ENCODE data around the gene MKI67. TPM values are rescaled to one million over a fixed set of nuclear protein-coding genes. Genes with fewer than 3 reads are reported as not detected.
"Not testable (repeated sequence)": the region's sequence is repeated elsewhere in the genome, so short reads cannot be mapped to it uniquely, and the experiment has no call there.

Gene MKI67
- total and polyA plus RNA-seq, 9 of the 15 experiments (the other 6 are each of a cell fraction or from before 2014, with no cell fraction given), result 11.8 to 86.5 (median 36.0) TPM

GRCh38 chr10:128094596-128094995, 31.6 kb downstream of the MKI67 start:
- H3K27ac ChIP-seq (ENCODE audit: extremely low read depth, low read depth, low read length); H3K27me3 ChIP-seq (ENCODE audit: control insufficient read depth in 2 of 2, insufficient read depth in 2 of 2, low read length in 2 of 2); DNase-seq (ENCODE audit: extremely low read depth in 1 of 4, low spot score in 3 of 4); FAIRE-seq; BruUV-seq (replicated peaks); H3K9me3 ChIP-seq (replicated peaks; ENCODE audit: control insufficient read depth, insufficient read depth, low read depth, low read length); H3K4me2 ChIP-seq (ENCODE audit: insufficient read depth, low read length); H3K79me2 ChIP-seq (ENCODE audit: control insufficient read depth, insufficient read depth, low read length); ATAC-seq; H2AFZ ChIP-seq (ENCODE audit: low read depth, low read length); in situ Hi-C loops (cut with MboI); H4K20me1 ChIP-seq (replicated peaks; ENCODE audit: control insufficient read depth, insufficient read depth, low read length); H3K4me1 ChIP-seq (replicated peaks in 1 of 2; ENCODE audit: control insufficient read depth in 2 of 2, insufficient read depth in 2 of 2, low read length in 2 of 2); intact Hi-C loops (cut with micrococcal nuclease); H3K9me1 ChIP-seq (ENCODE audit: control insufficient read depth, insufficient read depth, low read length); H3K4me3 ChIP-seq; H3K9ac ChIP-seq (ENCODE audit: insufficient read depth in 1 of 2, low read depth in 2 of 2, low read length in 2 of 2); CTCF ChIA-PET (ENCODE audit: low intra/inter-chr PET ratio): not testable (repeated sequence)
- POLR2A ChIA-PET, result interaction anchor here (0.7 kb wide), 1 partner anchor 371 kb away, joined by 3 read pairs; no protein-coding TSS in a partner anchor
- H3K36me3 ChIP-seq (ENCODE audit: control insufficient read depth, insufficient read depth, low read length), result peaks cover 26% of the 10 kb centered on the region; the same call in 2 of the 3 replicates
- TF ChIP-seq ZNF121 (CRISPR knock-in tag; conservative IDR thresholded peaks at IDR 0.05), result peak; percentile 39; the same call in 1 of the 2 replicates
- WGBS (ENCODE audit: insufficient coverage, low coverage, missing lambda C conversion rate), result 89% methylated on average over 1 of the region's 4 CpGs

- no TSS peak for BruUV-seq (replicated peaks)
- CTCF ChIA-PET (ENCODE audit: low intra/inter-chr PET ratio), result no interaction called here
Observed at GRCh38 chr10:128092454-128092853, 33.8 kb downstream of the MKI67 start.

More at GRCh38 chr10:128092454-128092853, 33.8 kb downstream of the MKI67 start:
- no peaks in the 10 kb centered on the region; a peak in 1 of 5 replicates for H3K4me1 ChIP-seq (replicated peaks in 1 of 2; ENCODE audit: control insufficient read depth in 2 of 2, insufficient read depth in 2 of 2, low read length in 2 of 2)
- no peak overlapping the region for H3K9ac ChIP-seq (ENCODE audit: insufficient read depth in 1 of 2, low read depth in 2 of 2, low read length in 2 of 2)
- TF ChIP-seq SIN3A (IDR thresholded peaks at IDR 0.05; ENCODE audit: borderline replicate concordance in 2 of 2, control insufficient read depth in 1 of 2, low read depth in 2 of 2, low read length in 2 of 2) (no peak), BRCA1 (IDR thresholded peaks at IDR 0.05) (no peak), BRCA1 (CRISPR knock-in tag; IDR thresholded peaks at IDR 0.05) (no peak), ZNF224 (CRISPR knock-in tag; IDR thresholded peaks at IDR 0.05) (no peak), MYBL2 (IDR thresholded peaks at IDR 0.05; ENCODE audit: low read depth) (no peak), MYBL2 (CRISPR knock-in tag; IDR thresholded peaks at IDR 0.05; ENCODE audit: borderline replicate concordance) (no peak), ZNF174 (CRISPR knock-in tag; IDR thresholded peaks at IDR 0.05) (no peak), ILK (tag; IDR thresholded peaks at IDR 0.05; ENCODE audit: borderline replicate concordance, low read depth) (no peak), ZNF699 (CRISPR knock-in tag; IDR thresholded peaks at IDR 0.05; ENCODE audit: insufficient replicate concordance) (no peak)
- TF ChIP-seq, protein P1, sequence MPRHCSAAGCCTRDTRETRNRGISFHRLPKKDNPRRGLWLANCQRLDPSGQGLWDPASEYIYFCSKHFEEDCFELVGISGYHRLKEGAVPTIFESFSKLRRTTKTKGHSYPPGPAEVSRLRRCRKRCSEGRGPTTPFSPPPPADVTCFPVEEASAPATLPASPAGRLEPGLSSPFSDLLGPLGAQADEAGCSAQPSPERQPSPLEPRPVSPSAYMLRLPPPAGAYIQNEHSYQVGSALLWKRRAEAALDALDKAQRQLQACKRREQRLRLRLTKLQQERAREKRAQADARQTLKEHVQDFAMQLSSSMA (CRISPR knock-in tag; IDR thresholded peaks at IDR 0.05), result no peak
- intact Hi-C loops (cut with micrococcal nuclease), result no loop called here
- no peak overlapping the region for H3K4me3 ChIP-seq
- WGBS (ENCODE audit: insufficient coverage, low coverage, missing lambda C conversion rate), result 54% methylated on average over 2 of the region's 3 CpGs
- DNase-seq (ENCODE audit: extremely low read depth in 1 of 4, low spot score in 3 of 4) (no peak), ATAC-seq (no peak), FAIRE-seq (no peak)
- no peaks in the 10 kb centered on the region for H3K9me1 ChIP-seq (ENCODE audit: control insufficient read depth, insufficient read depth, low read length)
- POLR2A ChIA-PET, result no interaction called here
- no peaks in the 10 kb centered on the region for H3K79me2 ChIP-seq (ENCODE audit: control insufficient read depth, insufficient read depth, low read length)
- H3K27me3 ChIP-seq (ENCODE audit: control insufficient read depth in 2 of 2, insufficient read depth in 2 of 2, low read length in 2 of 2), result peaks cover 0 to 10% of the 10 kb centered on the region in 2 experiments; a peak in 1 of 5 replicates
- peaks cover 5% of the 10 kb centered on the region; the same call in 1 of the 3 replicates for H3K36me3 ChIP-seq (ENCODE audit: control insufficient read depth, insufficient read depth, low read length)
- no peak overlapping the region for H3K27ac ChIP-seq (ENCODE audit: extremely low read depth, low read depth, low read length)
- H3K4me2 ChIP-seq (ENCODE audit: insufficient read depth, low read length), result no peak overlapping the region
- in situ Hi-C loops (cut with MboI), result no loop called here
- no peak overlapping the region for H2AFZ ChIP-seq (ENCODE audit: low read depth, low read length)
- H3K9me3 ChIP-seq (replicated peaks; ENCODE audit: control insufficient read depth, insufficient read depth, low read depth, low read length), result no peaks in the 10 kb centered on the region
- H4K20me1 ChIP-seq (replicated peaks; ENCODE audit: control insufficient read depth, insufficient read depth, low read length), result 0 out of 2 replicates have a peak, but pooled peaks cover 4% of the 10 kb centered on the region

Measured in K562 (cell line).